K562 (cell line): ENCODE measurements around the gene RNF39. TPM values are rescaled to one million over a fixed set of nuclear protein-coding genes. Genes with fewer than 3 reads are reported as not detected.
A peak's percentile ranks its signal among the peaks of the same experiment; 100 is the strongest.

Source experiments
- CTCFL ChIP-seq: IDR thresholded peaks from 2 replicates; pipeline ENCODE4 v1.6.1; 2011; ENCODE audit warnings: borderline replicate concordance, low read depth, mild to moderate bottlenecking, moderate library complexity, low read length; ENCODE audit not compliant: insufficient read depth, poor library complexity, severe bottlenecking
- CUX1 ChIP-seq: fragments of 200-800 bp; sonication (Bioruptor generic); IDR thresholded peaks from 2 replicates; pipeline ENCODE4 v1.6.1; 2016; ENCODE audit warnings: missing genetic modification characterization, missing compliant biosample characterization
- CXXC5 ChIP-seq: fragments of 250-450 bp; sonication (Bioruptor Pico); IDR thresholded peaks from 2 replicates; pipeline ENCODE4 v1.8.0; 2022; ENCODE audit warnings: inconsistent platforms, mild to moderate bottlenecking, moderate library complexity
- E2F5 ChIP-seq: sonication (generic); formaldehyde crosslinking; IDR thresholded peaks from 2 replicates; pipeline ENCODE4 v1.8.0; 2022; ENCODE audit warnings: mild to moderate bottlenecking, missing genetic modification reagents
- ELF1 ChIP-seq: fragments of 200-800 bp; sonication (Bioruptor generic); IDR thresholded peaks from 2 replicates; pipeline ENCODE4 v1.6.1; 2016; ENCODE audit warnings: missing genetic modification characterization, missing compliant biosample characterization
- FOXJ3 ChIP-seq: sonication (generic); formaldehyde crosslinking; IDR thresholded peaks from 2 replicates; pipeline ENCODE4 v1.4.0; 2020; ENCODE audit warnings: mild to moderate bottlenecking, missing genetic modification reagents
- FOXO4 ChIP-seq: fragments of 450-650 bp; formaldehyde crosslinking; IDR thresholded peaks from 2 replicates; pipeline ENCODE4 v1.4.0; 2020; ENCODE audit warnings: mild to moderate bottlenecking, moderate library complexity
- GABPB1 ChIP-seq: sonication (generic); formaldehyde crosslinking; IDR thresholded peaks from 2 replicates; pipeline ENCODE4 v1.8.0; 2022; ENCODE audit warnings: mild to moderate bottlenecking, missing genetic modification reagents
- GATA2 ChIP-seq: sonication (generic); formaldehyde crosslinking; IDR thresholded peaks from 2 replicates; pipeline ENCODE4 v1.4.0; 2020; ENCODE audit warnings: mild to moderate bottlenecking, missing genetic modification reagents
- TRIM25 ChIP-seq: fragments of 450-650 bp; IDR thresholded peaks from 2 replicates; pipeline ENCODE4 v1.7.0; 2016; ENCODE audit warnings: borderline replicate concordance
- ZNF431 ChIP-seq: sonication (generic); formaldehyde crosslinking; IDR thresholded peaks from 2 replicates; pipeline ENCODE4 v1.8.0; 2022; ENCODE audit warnings: mild to moderate bottlenecking, missing genetic modification reagents
- ZNF449 ChIP-seq: fragments of 250-450 bp; sonication (Bioruptor Pico); IDR thresholded peaks from 2 replicates; pipeline ENCODE4 v1.8.0; 2022; ENCODE audit warnings: moderate library complexity, mild to moderate bottlenecking, inconsistent platforms
- ZNF583 ChIP-seq: fragments of 250-450 bp; sonication (Bioruptor Pico); IDR thresholded peaks from 2 replicates; pipeline ENCODE4 v1.4.0; 2020
- polyA plus RNA-seq, 8 experiments: library from polyadenylated mRNA; depleted of rRNA in 4 of 8; stranded (reverse) in 5 of 8; unstranded in 3 of 8; fragments of >200 nt; fragmentation: Nextera tagmentation in 2 of 8; fragmentation: Illumina TruSeq in 1 of 8; extraction: Ambion mirVana in 2 of 8; extraction: Trizol in 1 of 8; gene quantifications; 2 replicates each; pipeline versions ENCODE4 v1.2.1 to v1.2.3, GENCODE V29; 2011 to 2014; ENCODE audit warnings: inconsistent platforms in 1 of 8, missing spikeins in 1 of 8
- total RNA-seq, 7 experiments: library from RNA; depleted of rRNA in 6 of 7; stranded (reverse); fragments of >200 nt in 6 of 7; fragmentation: Illumina TruSeq in 2 of 7; extraction: Trizol in 2 of 7; gene quantifications; 2 replicates each; pipeline versions ENCODE4 v1.2.1 to v1.2.3, GENCODE V29; 2011 to 2021; ENCODE audit warnings: low replicate concordance in 1 of 7

Gene RNF39
- total and polyA plus RNA-seq, 9 of the 15 experiments (the other 6 are each of a cell fraction or from before 2014, with no cell fraction given), result not detected

GRCh38 chr6:30061092-30061857, 14.3 kb downstream of the RNF39 start, which contains the start of gene POLR1H (continued):
- TF ChIP-seq CTCFL (no peak), ZNF431 (CRISPR knock-in tag) (0 out of 2 replicates have a peak, but pooled peaks have one; percentile 28), FOXO4 (CRISPR knock-in tag) (no peak), CUX1 (CRISPR knock-in tag) (no peak), TRIM25 (no peak), FOXJ3 (CRISPR knock-in tag) (no peak), ELF1 (tag) (peak; percentile 33), GABPB1 (CRISPR knock-in tag) (peak; percentile 38; the same call in 1 of the 2 replicates), CXXC5 (CRISPR knock-in tag) (peak; percentile 96), GATA2 (CRISPR knock-in tag) (no peak), ZNF583 (CRISPR knock-in tag) (no peak), E2F5 (CRISPR knock-in tag) (no peak), ZNF449 (CRISPR knock-in tag) (no peak)
